Measurements from ENCODE around the gene EPHB6.

DNA sequence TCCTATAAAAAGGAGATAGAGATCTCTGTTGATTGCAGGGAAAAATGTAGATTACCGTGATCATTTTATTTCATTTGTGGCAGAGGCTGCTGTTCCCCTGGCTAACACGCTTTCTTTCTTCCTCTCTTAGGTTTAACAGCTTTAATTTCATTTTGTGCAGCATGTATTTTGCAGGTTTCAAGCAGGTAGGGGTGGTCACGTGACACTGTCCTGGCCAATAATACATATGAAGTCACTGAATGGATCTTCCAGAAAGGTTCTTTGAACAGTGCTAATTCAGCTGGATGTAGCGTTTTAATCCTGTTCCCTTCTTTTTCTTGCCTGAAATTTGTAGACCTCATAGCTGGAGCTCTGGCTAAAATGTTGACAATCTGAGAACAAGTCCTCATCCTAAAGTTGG is 3.6 kb upstream of the EPHB6 start:
- TF ChIP-seq POLR2A (IDR thresholded peaks at IDR 0.05) (no peak), POLR2AphosphoS5 (IDR thresholded peaks at IDR 0.05) (no peak), CTCF (IDR thresholded peaks at IDR 0.05) (no peak)

Data from breast epithelium (tissue), 3 donors.